Mesenchymal stem cell (in vitro differentiated cells and primary cell): ENCODE data around the gene OR4K5.

Experiments
- DNase-seq: peaks from one replicate; pipeline ENCODE4 v3.0.0-alpha.2; 2013
- H2AFZ ChIP-seq: one replicate; pipeline ENCODE4 v1.6.1; 2013; ENCODE audit warnings: low read depth, mild to moderate bottlenecking, control low read depth, inconsistent platforms, low read length, moderate library complexity
- H2AK5ac ChIP-seq: 2 replicates; pipeline ENCODE4 v1.6.1; 2013; ENCODE audit warnings: low read length, moderate library complexity, mild to moderate bottlenecking, inconsistent platforms; ENCODE audit not compliant: severe bottlenecking
- H2BK120ac ChIP-seq: one replicate; pipeline ENCODE4 v1.6.1; 2013; ENCODE audit warnings: low read depth, mild to moderate bottlenecking, inconsistent platforms, low read length, moderate library complexity
- H2BK12ac ChIP-seq, 2 experiments: one replicate each; pipeline ENCODE4 v1.6.1; 2013; ENCODE audit warnings: inconsistent platforms in 2 of 2, low read length in 2 of 2, mild to moderate bottlenecking in 2 of 2, moderate library complexity in 2 of 2, control low read depth in 1 of 2
- H2BK15ac ChIP-seq: one replicate; pipeline ENCODE4 v1.6.1; 2013; ENCODE audit warnings: mild to moderate bottlenecking, low read depth, inconsistent platforms; ENCODE audit not compliant: poor library complexity, severe bottlenecking
- H2BK5ac ChIP-seq: 2 replicates; pipeline ENCODE4 v1.6.1; 2013; ENCODE audit warnings: low read depth, mild to moderate bottlenecking, low read length, control low read depth, inconsistent platforms; ENCODE audit not compliant: poor library complexity, severe bottlenecking
- H3K14ac ChIP-seq, 2 experiments: one replicate each; pipeline ENCODE4 v1.6.1; 2013; ENCODE audit warnings: inconsistent platforms in 2 of 2, low read length in 2 of 2, control low read depth in 1 of 2, mild to moderate bottlenecking in 1 of 2, moderate library complexity in 1 of 2
- H3K18ac ChIP-seq, 2 experiments: one replicate each; pipeline ENCODE4 v1.6.1; 2013; ENCODE audit warnings: inconsistent platforms in 2 of 2, low read length in 2 of 2, control low read depth in 1 of 2, low read depth in 1 of 2, mild to moderate bottlenecking in 1 of 2
- H3K23ac ChIP-seq, 2 experiments: one replicate each; pipeline ENCODE4 v1.6.1; 2013; ENCODE audit warnings: inconsistent platforms in 2 of 2, low read length in 2 of 2, mild to moderate bottlenecking in 2 of 2, moderate library complexity in 2 of 2, control low read depth in 1 of 2
- H3K27ac ChIP-seq: 2 replicates; pipeline ENCODE4 v1.5.1; 2013; ENCODE audit warnings: mild to moderate bottlenecking, moderate library complexity, low read length, control low read depth, inconsistent platforms; ENCODE audit not compliant: poor library complexity, severe bottlenecking
- H3K27me3 ChIP-seq, 2 experiments: 2 replicates each; pipeline versions ENCODE4 v1.6.1 to v1.7.0; 2013; ENCODE audit warnings: low read length in 2 of 2, mild to moderate bottlenecking in 2 of 2, moderate library complexity in 2 of 2, control low read depth in 1 of 2, inconsistent platforms in 1 of 2; ENCODE audit not compliant: control insufficient read depth in 1 of 2, insufficient read depth in 1 of 2
- H3K36me3 ChIP-seq, 2 experiments: 2 replicates each; pipeline versions ENCODE4 v1.6.1 to v1.7.0; 2013; ENCODE audit warnings: low read length in 2 of 2, control low read depth in 1 of 2, inconsistent platforms in 1 of 2, low read depth in 1 of 2, mild to moderate bottlenecking in 1 of 2; ENCODE audit not compliant: insufficient read depth in 2 of 2, control insufficient read depth in 1 of 2
- H3K4ac ChIP-seq, 2 experiments: one replicate each; pipeline ENCODE4 v1.6.1; 2013; ENCODE audit warnings: inconsistent platforms in 2 of 2, low read length in 2 of 2, mild to moderate bottlenecking in 2 of 2, moderate library complexity in 2 of 2, control low read depth in 1 of 2, low read depth in 1 of 2
- H3K4me1 ChIP-seq: 2 replicates; pipeline ENCODE4 v1.6.1; 2013; ENCODE audit warnings: low read depth, low read length, control low read depth; ENCODE audit not compliant: control insufficient read depth, insufficient read depth
- H3K4me2 ChIP-seq: 2 replicates; pipeline ENCODE4 v1.6.1; 2013; ENCODE audit warnings: low read length, mild to moderate bottlenecking, inconsistent platforms; ENCODE audit not compliant: poor library complexity, severe bottlenecking
- H3K4me3 ChIP-seq, 2 experiments: 2 replicates each; pipeline versions ENCODE4 v1.5.1 to v1.7.0; 2013; ENCODE audit warnings: low read length in 2 of 2, mild to moderate bottlenecking in 2 of 2, control low read depth in 1 of 2, low read depth in 1 of 2; ENCODE audit not compliant: insufficient read depth in 1 of 2
- H3K79me1 ChIP-seq: replicated peaks from 2 replicates; pipeline ENCODE4 v1.6.1; 2013; ENCODE audit warnings: mild to moderate bottlenecking, control low read depth, low read length, inconsistent platforms; ENCODE audit not compliant: poor library complexity, severe bottlenecking
- H3K9ac ChIP-seq: 2 replicates; pipeline ENCODE4 v1.7.0; 2013; ENCODE audit warnings: mild to moderate bottlenecking, low read length, moderate library complexity
- H3K9me3 ChIP-seq: 2 replicates; pipeline ENCODE4 v1.7.0; 2013; ENCODE audit warnings: mild to moderate bottlenecking, low read length; ENCODE audit not compliant: control insufficient read depth
- H4K8ac ChIP-seq: one replicate; pipeline ENCODE4 v1.6.1; 2013; ENCODE audit warnings: inconsistent platforms, mild to moderate bottlenecking, low read length, moderate library complexity
- H4K91ac ChIP-seq: one replicate; pipeline ENCODE4 v1.6.1; 2013; ENCODE audit warnings: mild to moderate bottlenecking, low read length, inconsistent platforms
- WGBS: methylation state at CpG from one replicate; pipeline ENCODE4 v1.1.7; 2013; ENCODE audit warnings: mixed read lengths; 5-methylcytosine and 5-hydroxymethylcytosine counted together

Gene OR4K5

DNA sequence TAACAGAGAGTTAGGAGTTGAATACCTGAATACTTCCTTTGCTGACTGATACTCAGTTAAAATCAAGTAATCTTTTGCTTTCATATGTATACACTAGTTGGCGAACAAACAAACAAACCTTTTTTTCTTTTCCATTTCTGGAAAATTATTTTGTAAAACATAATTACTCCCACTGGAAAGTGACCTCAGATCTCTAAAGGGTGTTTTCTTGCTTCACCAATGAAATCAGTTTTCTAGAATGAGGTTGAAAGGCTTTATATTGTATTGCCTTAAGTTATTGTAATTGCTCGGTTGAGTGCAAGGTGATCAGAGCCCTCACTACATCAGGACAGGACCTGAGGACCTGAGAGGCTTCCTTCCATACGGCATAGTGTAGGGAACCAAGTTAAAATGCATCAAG is 10.2 kb downstream of the OR4K5 start, which contains the start of gene OR4K1:
OR4K1 (plus strand) TSS at position 301 of the 400 bp plus-strand sequence. CDS start 4,750 bp downstream, outside the sequence.
- no peak within 1 kb of the TSS for H2BK15ac ChIP-seq

DNA sequence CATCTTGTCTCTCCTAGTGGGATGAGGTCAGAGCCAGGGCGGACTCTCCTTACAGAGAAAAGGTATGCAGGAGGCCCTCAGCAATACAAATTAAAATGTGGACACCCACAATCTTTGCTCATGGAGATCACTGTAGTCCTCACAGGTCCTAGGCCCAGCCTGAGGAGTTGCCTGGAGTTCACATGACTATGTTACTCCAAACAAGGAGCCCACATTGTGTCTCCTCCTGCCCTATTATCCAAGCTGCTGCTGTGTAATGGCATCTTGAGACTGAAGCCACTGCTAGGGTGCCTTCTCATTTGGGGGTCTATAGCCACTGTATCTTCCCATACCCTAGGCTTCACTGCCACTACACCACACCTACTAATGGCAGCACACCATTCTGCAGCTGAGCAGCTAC is 21.3 kb downstream of the OR4K5 start:
- no peak overlapping the region for H4K91ac ChIP-seq
- H3K14ac ChIP-seq = no peak overlapping the region
- no peak overlapping the region for H2AFZ ChIP-seq
- no peak overlapping the region for H3K4me2 ChIP-seq
- no peak overlapping the region for H2BK15ac ChIP-seq
- peaks cover 8% of the 10 kb centered on the region for H3K9me3 ChIP-seq
- no peak overlapping the region for H4K8ac ChIP-seq
- no peak overlapping the region for H2AK5ac ChIP-seq
- WGBS = 78% methylated on average over 1 of the region's 1 CpG
- H3K27me3 ChIP-seq = no peaks in the 10 kb centered on the region
- H3K79me1 ChIP-seq = no peaks in the 10 kb centered on the region
- H3K36me3 ChIP-seq = no peaks in the 10 kb centered on the region
- H3K18ac ChIP-seq = no peak overlapping the region
- H2BK5ac ChIP-seq = no peak overlapping the region
- no peak overlapping the region for H3K27ac ChIP-seq
- H2BK12ac ChIP-seq = no peak overlapping the region
- no peaks in the 10 kb centered on the region for H3K4me1 ChIP-seq
- no peak overlapping the region for H2BK120ac ChIP-seq
- H3K9ac ChIP-seq = no peak overlapping the region
- H3K4me3 ChIP-seq = no peak overlapping the region
- no peak for DNase-seq
- H3K23ac ChIP-seq = no peak overlapping the region
- no peak overlapping the region for H3K4ac ChIP-seq

More for the DNA sequence above, 10.2 kb downstream of the OR4K5 start, which contains the start of gene OR4K1:
- H3K4me3 ChIP-seq = no peak within 1 kb of the TSS
- no peak within 1 kb of the TSS for H3K23ac ChIP-seq
- DNase-seq = no peak
- no peaks in the 10 kb centered on the region for H3K4me1 ChIP-seq
- no peak within 1 kb of the TSS for H3K18ac ChIP-seq
- no peak within 1 kb of the TSS for H3K9ac ChIP-seq
- H2BK120ac ChIP-seq = no peak within 1 kb of the TSS
- no peak within 1 kb of the TSS for H3K14ac ChIP-seq
- H4K8ac ChIP-seq = no peak within 1 kb of the TSS
- no peak within 1 kb of the TSS for H3K4me2 ChIP-seq
- no peak within 1 kb of the TSS for H2AK5ac ChIP-seq
- H2BK5ac ChIP-seq = no peak within 1 kb of the TSS
- H4K91ac ChIP-seq = no peak within 1 kb of the TSS
- H2BK12ac ChIP-seq = no peak within 1 kb of the TSS
- no peak within 1 kb of the TSS for H3K4ac ChIP-seq
- 68% methylated on average over 2 of the region's 3 CpGs for WGBS
- no peak within 1 kb of the TSS for H3K27ac ChIP-seq
- no peaks in the 10 kb centered on the region for H3K36me3 ChIP-seq
- no peaks in the 10 kb centered on the region for H3K27me3 ChIP-seq
- no peak within 1 kb of the TSS for H2AFZ ChIP-seq
- H3K79me1 ChIP-seq = no peaks in the 10 kb centered on the region
- H3K9me3 ChIP-seq = peaks cover 5% of the 10 kb centered on the region

DNA sequence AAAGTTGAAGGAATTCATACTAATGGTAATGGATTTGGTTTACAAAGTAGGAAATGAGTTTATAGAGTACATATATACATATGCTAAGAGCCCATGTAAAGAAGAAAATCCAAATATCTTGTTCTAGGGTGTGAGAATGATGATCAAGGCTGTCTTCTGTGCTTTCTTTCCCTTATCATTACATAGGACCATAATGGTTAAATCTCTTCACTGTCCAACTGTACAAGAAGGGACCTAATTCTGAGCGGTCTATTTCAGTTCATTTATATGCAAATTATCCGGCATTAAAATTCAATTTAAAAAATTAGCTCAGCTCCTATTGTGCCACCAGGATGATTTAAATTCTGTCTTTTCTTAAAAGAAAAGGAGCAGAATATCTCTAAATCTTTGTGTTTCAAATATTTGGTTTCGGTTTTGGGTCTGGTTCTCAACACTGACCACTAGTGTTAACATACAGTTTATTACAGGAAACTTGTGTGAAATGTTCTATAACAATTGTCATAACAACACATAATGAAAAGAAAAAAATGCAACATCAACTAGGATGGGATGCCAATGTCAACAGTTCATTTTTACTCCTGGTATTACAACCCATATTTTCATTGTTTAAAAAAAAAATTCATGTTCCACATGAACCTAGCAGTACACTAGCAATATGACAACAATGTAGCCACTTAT is 27.1 kb downstream of the OR4K5 start:
- H3K79me1 ChIP-seq = no peaks in the 10 kb centered on the region
- H2BK120ac ChIP-seq = no peak overlapping the region
- H4K8ac ChIP-seq = no peak overlapping the region
- H3K4ac ChIP-seq = no peak overlapping the region
- H3K27me3 ChIP-seq = no peaks in the 10 kb centered on the region
- no peak overlapping the region for H3K14ac ChIP-seq
- no peak overlapping the region for H3K4me2 ChIP-seq
- no peak overlapping the region for H2AFZ ChIP-seq
- WGBS = 100% methylated on average over 1 of the region's 3 CpGs
- H3K9ac ChIP-seq = no peak overlapping the region
- no peak overlapping the region for H3K23ac ChIP-seq
- H2BK5ac ChIP-seq = no peak overlapping the region
- no peak overlapping the region for H2BK15ac ChIP-seq
- no peak overlapping the region for H3K27ac ChIP-seq
- no peaks in the 10 kb centered on the region for H3K4me1 ChIP-seq
- H3K9me3 ChIP-seq = peaks cover 2% of the 10 kb centered on the region
- H3K4me3 ChIP-seq = no peak overlapping the region
- H3K36me3 ChIP-seq = no peaks in the 10 kb centered on the region
- no peak overlapping the region for H4K91ac ChIP-seq
- no peak overlapping the region for H2AK5ac ChIP-seq
- DNase-seq = no peak
- no peak overlapping the region for H3K18ac ChIP-seq
- no peak overlapping the region for H2BK12ac ChIP-seq

DNA sequence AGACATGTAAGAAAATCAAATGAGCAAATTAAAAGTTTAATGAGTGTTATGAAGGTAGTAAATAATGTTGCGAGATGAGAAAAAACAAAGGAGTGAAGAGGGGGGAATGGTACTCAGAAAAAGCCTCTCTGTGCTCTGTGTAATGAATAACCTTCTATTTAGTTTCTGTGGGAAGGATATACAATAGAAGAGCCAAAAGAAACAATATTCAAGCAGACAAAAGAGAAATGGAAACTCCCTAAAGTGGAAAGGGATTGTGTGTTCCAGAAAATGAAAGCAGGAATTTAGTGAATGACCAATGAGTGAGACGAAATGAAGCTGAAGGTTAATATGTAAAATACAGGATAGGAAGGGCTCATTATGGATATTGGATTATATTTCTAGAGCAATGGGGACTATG is 28.8 kb downstream of the OR4K5 start:
- Histone ChIP-seq H3K4me2 (no peak overlapping the region), H2BK15ac (no peak overlapping the region), H3K27ac (no peak overlapping the region), H4K8ac (no peak overlapping the region), H2BK5ac (no peak overlapping the region), H3K36me3 (no peaks in the 10 kb centered on the region), H2BK120ac (no peak overlapping the region), H3K4me3 (no peak overlapping the region), H2AK5ac (no peak overlapping the region), H3K18ac (no peak overlapping the region), H2BK12ac (no peak overlapping the region), H3K4me1 (no peaks in the 10 kb centered on the region), H3K79me1 (no peaks in the 10 kb centered on the region), H3K4ac (no peak overlapping the region), H3K23ac (no peak overlapping the region), H4K91ac (no peak overlapping the region), H3K9me3 (peaks cover 2% of the 10 kb centered on the region), H3K14ac (no peak overlapping the region), H2AFZ (no peak overlapping the region), H3K9ac (no peak overlapping the region), H3K27me3 (no peaks in the 10 kb centered on the region)
- WGBS = 45% methylated on average over 2 of the region's 2 CpGs
- no peak for DNase-seq
